HEK293 (cell line): ENCODE results near the gene CMTM4.

ENCODE experiments used
- CTCF ChIA-PET: fragments of 350-600 bp; formaldehyde crosslinking; extraction: SDS; loops from one replicate; lab custom pipeline; 2021; ENCODE audit warnings: antibody characterized with exemption; lab: Yijun Ruan, JAX
- POLR2A ChIA-PET: fragments of 300-600 bp; formaldehyde crosslinking; extraction: SDS; loops from one replicate; lab custom pipeline; 2020; ENCODE audit warnings: antibody characterized with exemption, inconsistent platforms; lab: Yijun Ruan, JAX
- H3K27ac ChIP-seq: fragments of 200-500 bp; sonication (Bioruptor generic); 2 replicates; pipeline ENCODE4 v1.5.1; 2014; ENCODE audit warnings: low read depth, low read length, control low read depth, inconsistent platforms; ENCODE audit errors: extremely low read depth
- H3K36me3 ChIP-seq, 2 experiments: fragments of 200-500 bp in 1 of 2; sonication (Bioruptor generic) in 1 of 2; 1 replicate in 1 of 2; 2 replicates in 1 of 2; pipeline ENCODE4 v1.5.1; 2014 to 2017; ENCODE audit warnings: inconsistent platforms in 2 of 2, low read length in 2 of 2; ENCODE audit not compliant: control insufficient read depth in 2 of 2, insufficient read depth in 1 of 2
- H3K4me1 ChIP-seq: fragments of 200-500 bp; sonication (Bioruptor generic); 2 replicates; pipeline ENCODE4 v1.5.1; 2014; ENCODE audit warnings: mild to moderate bottlenecking, low read length, inconsistent platforms; ENCODE audit not compliant: control insufficient read depth, insufficient read depth
- H3K4me3 ChIP-seq: 2 replicates; pipeline ENCODE4 v1.5.1; 2011; ENCODE audit warnings: low read depth, mild to moderate bottlenecking, control low read depth, low read length, moderate library complexity
- H3K9me3 ChIP-seq: fragments of 200-500 bp; sonication (Bioruptor generic); 2 replicates; pipeline ENCODE4 v1.5.1; 2014; ENCODE audit warnings: low read depth, low read length, inconsistent platforms; ENCODE audit not compliant: control insufficient read depth, insufficient read depth
- EGR2 ChIP-seq: fragments of 450-650 bp; formaldehyde crosslinking; IDR thresholded peaks from 2 replicates; pipeline ENCODE4 v1.5.1; 2016; ENCODE audit warnings: low read depth, missing biosample characterization, missing genetic modification characterization
- GLI2 ChIP-seq: fragments of 450-650 bp; formaldehyde crosslinking; IDR thresholded peaks from 2 replicates; pipeline ENCODE4; 2017; ENCODE audit warnings: missing biosample characterization, missing genetic modification characterization, low read depth, borderline replicate concordance
- IKZF3 ChIP-seq: fragments of 450-650 bp; IDR thresholded peaks from 2 replicates; pipeline ENCODE4 v1.5.0; 2018; ENCODE audit warnings: missing biosample characterization, mild to moderate bottlenecking, missing genetic modification characterization, moderate library complexity
- KLF16 ChIP-seq: fragments of 450-650 bp; formaldehyde crosslinking; IDR thresholded peaks from 2 replicates; pipeline ENCODE4 v1.5.1; 2017; ENCODE audit warnings: missing biosample characterization, missing genetic modification characterization
- OVOL3 ChIP-seq: fragments of 450-650 bp; formaldehyde crosslinking; IDR thresholded peaks from 2 replicates; pipeline ENCODE4 v1.5.1; 2016; ENCODE audit warnings: missing biosample characterization, missing genetic modification characterization
- SP3 ChIP-seq: fragments of 450-650 bp; formaldehyde crosslinking; IDR thresholded peaks from 2 replicates; pipeline ENCODE4 v1.5.1; 2016; ENCODE audit warnings: missing biosample characterization, missing genetic modification characterization
- SP7 ChIP-seq: fragments of 450-650 bp; formaldehyde crosslinking; IDR thresholded peaks from 2 replicates; pipeline ENCODE4 v1.5.1; 2016; ENCODE audit warnings: missing biosample characterization, missing genetic modification characterization
- WT1 ChIP-seq: fragments of 450-650 bp; formaldehyde crosslinking; IDR thresholded peaks from 2 replicates; pipeline ENCODE4 v1.5.1; 2016; ENCODE audit warnings: missing biosample characterization, missing genetic modification characterization
- ZNF114 ChIP-seq: fragments of 450-650 bp; formaldehyde crosslinking; IDR thresholded peaks from 2 replicates; pipeline ENCODE4 v1.5.0; 2017; ENCODE audit warnings: missing biosample characterization, missing genetic modification characterization
- ZNF155 ChIP-seq: fragments of 450-650 bp; formaldehyde crosslinking; IDR thresholded peaks from 2 replicates; pipeline ENCODE4 v1.5.1; 2016; ENCODE audit warnings: missing biosample characterization, missing genetic modification characterization
- ZNF274 ChIP-seq, 2 experiments: fragments of 200-500 bp in 1 of 2; fragments of 450-650 bp in 1 of 2; sonication (Bioruptor generic) in 1 of 2; formaldehyde crosslinking in 1 of 2; IDR thresholded peaks; 2 replicates each; pipeline versions ENCODE4 v1.5.1 to v1.6.1; 2014 to 2016; ENCODE audit warnings: borderline replicate concordance in 1 of 2, inconsistent platforms in 1 of 2, low read length in 1 of 2, missing biosample characterization in 1 of 2, missing genetic modification characterization in 1 of 2
- ZNF280C ChIP-seq: fragments of 450-650 bp; formaldehyde crosslinking; IDR thresholded peaks from 2 replicates; pipeline ENCODE4 v1.5.1; 2016; ENCODE audit warnings: missing biosample characterization, missing genetic modification characterization
- ZNF311 ChIP-seq: fragments of 450-650 bp; formaldehyde crosslinking; IDR thresholded peaks from 2 replicates; pipeline ENCODE4 v1.5.1; 2017; ENCODE audit warnings: missing biosample characterization, missing genetic modification characterization, borderline replicate concordance
- ZNF394 ChIP-seq: fragments of 450-650 bp; formaldehyde crosslinking; IDR thresholded peaks from 2 replicates; pipeline ENCODE4 v1.5.1; 2016; ENCODE audit warnings: missing biosample characterization, missing genetic modification characterization, mild to moderate bottlenecking, moderate library complexity, borderline replicate concordance
- ZNF48 ChIP-seq: fragments of 450-650 bp; formaldehyde crosslinking; IDR thresholded peaks from 2 replicates; pipeline ENCODE4 v1.5.1; 2016; ENCODE audit warnings: missing biosample characterization, missing genetic modification characterization
- ZNF488 ChIP-seq: fragments of 450-650 bp; formaldehyde crosslinking; IDR thresholded peaks from 2 replicates; pipeline ENCODE4 v1.5.1; 2016; ENCODE audit warnings: missing biosample characterization, missing genetic modification characterization
- ZNF501 ChIP-seq: fragments of 450-650 bp; formaldehyde crosslinking; IDR thresholded peaks from 2 replicates; pipeline ENCODE4 v1.5.1; 2016; ENCODE audit warnings: missing biosample characterization, missing genetic modification characterization
- ZNF626 ChIP-seq: fragments of 450-650 bp; sonication (Bioruptor Pico); formaldehyde crosslinking; IDR thresholded peaks from 2 replicates; pipeline ENCODE4 v1.5.1; 2018; ENCODE audit warnings: missing biosample characterization, missing genetic modification characterization, inconsistent platforms
- ZNF629 ChIP-seq: fragments of 450-650 bp; formaldehyde crosslinking; IDR thresholded peaks from 2 replicates; pipeline ENCODE4 v1.5.1; 2017; ENCODE audit warnings: missing biosample characterization, missing genetic modification characterization
- ZNF677 ChIP-seq: fragments of 450-650 bp; IDR thresholded peaks from 2 replicates; pipeline ENCODE4 v1.5.0; 2018; ENCODE audit warnings: missing biosample characterization, mild to moderate bottlenecking, missing genetic modification characterization, moderate library complexity
- ZNF692 ChIP-seq: fragments of 450-650 bp; formaldehyde crosslinking; IDR thresholded peaks from 2 replicates; pipeline ENCODE4 v1.5.1; 2016; ENCODE audit warnings: missing biosample characterization, missing genetic modification characterization
- ZNF776 ChIP-seq: fragments of 450-650 bp; formaldehyde crosslinking; IDR thresholded peaks from 2 replicates; pipeline ENCODE4 v1.5.0; 2017; ENCODE audit warnings: missing biosample characterization, missing genetic modification characterization, borderline replicate concordance
- ZNF791 ChIP-seq: fragments of 450-650 bp; formaldehyde crosslinking; IDR thresholded peaks from 2 replicates; pipeline ENCODE4 v1.5.1; 2016; ENCODE audit warnings: missing biosample characterization, missing genetic modification characterization
- ZNF830 ChIP-seq: fragments of 450-650 bp; IDR thresholded peaks from 2 replicates; pipeline ENCODE4 v1.5.0; 2018; ENCODE audit warnings: missing biosample characterization, missing genetic modification characterization, low read depth, mild to moderate bottlenecking, moderate library complexity
- ZSCAN16 ChIP-seq: fragments of 450-650 bp; formaldehyde crosslinking; IDR thresholded peaks from 2 replicates; pipeline ENCODE4 v1.5.1; 2016; ENCODE audit warnings: missing biosample characterization, missing genetic modification characterization
- ZSCAN23 ChIP-seq: fragments of 450-650 bp; formaldehyde crosslinking; IDR thresholded peaks from 2 replicates; pipeline ENCODE4 v1.5.1; 2016; ENCODE audit warnings: missing biosample characterization, missing genetic modification characterization

Gene CMTM4

DNA sequence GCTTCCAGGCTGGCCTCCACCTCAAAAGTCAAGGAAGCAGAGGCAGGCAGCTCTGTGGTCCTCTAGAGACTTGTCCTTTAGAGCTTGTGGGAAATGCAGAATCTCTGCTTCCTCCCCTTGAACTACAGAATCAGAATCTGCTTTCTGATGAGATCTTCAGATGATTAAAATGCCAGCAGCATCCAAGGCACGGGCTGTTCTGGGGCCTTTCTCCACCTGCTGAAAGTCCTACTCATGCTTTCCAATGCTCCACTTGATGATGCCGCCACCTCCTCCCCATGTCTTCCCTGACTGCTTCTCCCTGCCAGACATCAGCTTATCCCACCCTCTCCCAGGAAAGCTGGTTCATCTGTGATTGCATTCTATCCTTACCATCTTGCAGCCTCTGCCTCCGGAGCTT is 58.7 kb downstream of the CMTM4 start:
- Histone ChIP-seq H3K4me1 (peaks cover 3% of the 10 kb centered on the region; the same call in 1 of the 2 replicates), H3K27ac (no peak overlapping the region), H3K4me3 (no peak overlapping the region), H3K9me3 (no peaks in the 10 kb centered on the region), H3K36me3 (peaks cover 0 to 20% of the 10 kb centered on the region in 2 experiments; a peak in 2 of 3 replicates)
- POLR2A ChIA-PET, result no interaction called here
- CTCF ChIA-PET, result interaction anchor here (1.5 to 6.2 kb wide), 2 partner anchors 13 to 29 kb away, joined by 5 to 32 read pairs; no protein-coding TSS in a partner anchor
- no peak for TF ChIP-seq ZNF155
- TF ChIP-seq ZNF629, result no peak
- no peak for TF ChIP-seq SP7 (tag by site-specific recombination)
- TF ChIP-seq ZNF280C (tag by site-specific recombination), result no peak
- no peak for TF ChIP-seq ZNF626 (tag by site-specific recombination)
- no peak for TF ChIP-seq ZNF114 (tag by site-specific recombination)
- TF ChIP-seq ZSCAN23, result no peak
- no peak for TF ChIP-seq ZNF501 (tag by site-specific recombination)
- TF ChIP-seq ZNF311 (tag by site-specific recombination), result no peak
- TF ChIP-seq KLF16 (tag by site-specific recombination), result no peak
- TF ChIP-seq ZNF830 (tag by site-specific recombination), result no peak
- TF ChIP-seq ZNF776 (tag by site-specific recombination), result no peak
- no peak for TF ChIP-seq ZNF394
- TF ChIP-seq ZNF677 (tag by site-specific recombination), result no peak
- TF ChIP-seq ZNF48, result no peak
- TF ChIP-seq IKZF3 (tag by site-specific recombination), result no peak

DNA sequence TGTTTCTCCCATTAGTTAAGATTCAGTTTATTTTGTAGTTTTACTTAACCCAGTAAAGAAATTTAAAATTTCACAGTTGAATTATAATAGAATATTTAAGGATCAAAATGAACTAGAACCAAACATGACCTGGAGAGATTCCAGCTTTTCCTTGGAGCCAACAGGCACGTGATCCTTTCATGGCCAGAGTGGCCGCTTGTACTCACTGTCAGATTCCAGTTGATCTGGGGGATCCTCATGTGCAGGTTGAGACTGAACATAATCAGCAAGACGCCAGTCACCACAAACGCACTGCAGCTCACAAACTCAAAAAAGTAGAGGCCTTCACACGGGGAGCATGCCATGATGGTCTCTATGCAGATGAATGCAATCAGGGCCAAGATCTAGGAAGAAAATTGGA is 60.3 kb downstream of the CMTM4 start:
- Histone ChIP-seq H3K27ac (no peak overlapping the region), H3K4me3 (no peak overlapping the region), H3K9me3 (no peaks in the 10 kb centered on the region), H3K36me3 (peaks cover 0 to 26% of the 10 kb centered on the region in 2 experiments; a peak in 2 of 3 replicates), H3K4me1 (peaks cover 3% of the 10 kb centered on the region; the same call in 1 of the 2 replicates)
- ChIA-PET POLR2A (no interaction called here), CTCF (interaction anchor here (1.0 to 6.2 kb wide), 2 partner anchors 15 to 28 kb away, joined by 3 to 32 read pairs; no protein-coding TSS in a partner anchor)
- TF ChIP-seq ZNF274 (IDR thresholded peaks at IDR 0.05; ENCODE audit: low read length) (no peak), ZNF274 (tag by site-specific recombination; IDR thresholded peaks at IDR 0.05; ENCODE audit: borderline replicate concordance) (no peak), ZNF692 (no peak)

DNA sequence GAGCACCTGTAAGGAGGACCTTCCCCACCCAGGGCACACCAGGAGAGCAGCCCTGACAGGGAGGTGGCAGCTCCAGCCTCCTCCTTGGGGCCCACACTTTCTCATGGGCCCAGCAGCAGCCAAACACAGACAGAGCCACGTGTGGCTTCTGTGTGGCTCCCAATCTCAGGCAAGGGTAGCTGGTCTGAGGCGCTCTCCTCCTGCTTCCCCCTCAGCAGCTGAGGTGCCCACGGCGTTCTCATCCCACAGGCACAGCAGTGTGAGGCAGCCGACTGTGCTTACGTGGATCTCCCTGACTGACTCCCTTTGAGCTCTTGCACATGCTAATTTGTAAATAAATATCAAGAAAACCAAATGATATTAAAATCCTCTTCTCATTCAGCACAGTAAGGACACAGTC is 61.1 kb downstream of the CMTM4 start:
- ChIA-PET POLR2A (no interaction called here), CTCF (interaction anchor here (6.2 kb wide), 1 partner anchor 16 kb away, joined by 32 read pairs; no protein-coding TSS in a partner anchor)
- Histone ChIP-seq H3K27ac (no peak overlapping the region), H3K9me3 (no peaks in the 10 kb centered on the region), H3K4me1 (peaks cover 3% of the 10 kb centered on the region; the same call in 1 of the 2 replicates), H3K4me3 (no peak overlapping the region), H3K36me3 (peaks cover 0 to 26% of the 10 kb centered on the region in 2 experiments; a peak in 2 of 3 replicates)
- TF ChIP-seq ZNF791, result no peak
- TF ChIP-seq ZNF488 (tag by site-specific recombination), result no peak
- TF ChIP-seq GLI2 (tag by site-specific recombination), result no peak
- TF ChIP-seq EGR2 (tag by site-specific recombination), result no peak
- no peak for TF ChIP-seq SP3 (tag by site-specific recombination)
- no peak for TF ChIP-seq OVOL3 (tag by site-specific recombination)
- no peak for TF ChIP-seq ZSCAN16
- no peak for TF ChIP-seq WT1 (tag by site-specific recombination)
